Left renal cortex interstitium (tissue), 4 donors: ENCODE measurements around the gene USP15. TPM values are rescaled to one million over a fixed set of nuclear protein-coding genes. Genes with fewer than 3 reads are reported as not detected.
A peak's percentile ranks its signal among the peaks of the same experiment; 100 is the strongest.
"Not testable (repeated sequence)": the region's sequence is repeated elsewhere in the genome, so short reads cannot be mapped to it uniquely, and the experiment has no call there.

Experiments used
- DNase-seq, 4 donors: peaks; one replicate each; pipeline ENCODE4 v3.0.0-alpha.2; 2013; ENCODE audit warnings: low read depth in 4 of 4, low spot score in 2 of 4, missing footprints in 1 of 4
- polyA plus RNA-seq, 4 donors: library from polyadenylated mRNA; unstranded; fragments of 120-200 nt; gene quantifications; one replicate each; pipeline ENCODE4 v1.2.1, GENCODE V29; 2013; ENCODE audit not compliant: insufficient read length in 4 of 4

USP15 gene
- polyA plus RNA-seq, 4 donors: 42.2 to 54.9 (median 47.9) TPM

GRCh38 chr12:62435303-62436163 is 175.3 kb downstream of the USP15 start:
- peak in 3 of 4 donors; percentile 22 to 47 (median 37) for DNase-seq

DNA sequence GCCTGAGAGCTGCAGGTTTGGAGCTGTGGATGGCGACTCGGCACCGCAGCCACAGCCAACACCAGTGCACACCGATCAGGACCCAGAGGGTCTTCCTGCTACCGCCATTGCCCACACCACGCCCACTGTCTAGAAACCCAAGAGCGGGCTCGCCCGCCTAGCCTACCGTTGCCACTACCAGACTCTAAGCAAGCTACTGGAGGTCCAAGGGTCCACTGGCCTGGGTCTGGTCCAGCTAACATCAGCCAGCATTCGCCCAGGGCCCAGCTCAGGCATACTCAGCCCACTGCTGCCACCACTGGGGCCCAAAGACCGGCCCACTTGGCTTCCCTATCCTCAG is 175.9 kb downstream of the USP15 start:
- no peak for DNase-seq

GRCh38 chr12:62438098-62438692 is 178.0 kb downstream of the USP15 start:
- DNase-seq: peak in 1 of 4 donors; percentile 49

DNA sequence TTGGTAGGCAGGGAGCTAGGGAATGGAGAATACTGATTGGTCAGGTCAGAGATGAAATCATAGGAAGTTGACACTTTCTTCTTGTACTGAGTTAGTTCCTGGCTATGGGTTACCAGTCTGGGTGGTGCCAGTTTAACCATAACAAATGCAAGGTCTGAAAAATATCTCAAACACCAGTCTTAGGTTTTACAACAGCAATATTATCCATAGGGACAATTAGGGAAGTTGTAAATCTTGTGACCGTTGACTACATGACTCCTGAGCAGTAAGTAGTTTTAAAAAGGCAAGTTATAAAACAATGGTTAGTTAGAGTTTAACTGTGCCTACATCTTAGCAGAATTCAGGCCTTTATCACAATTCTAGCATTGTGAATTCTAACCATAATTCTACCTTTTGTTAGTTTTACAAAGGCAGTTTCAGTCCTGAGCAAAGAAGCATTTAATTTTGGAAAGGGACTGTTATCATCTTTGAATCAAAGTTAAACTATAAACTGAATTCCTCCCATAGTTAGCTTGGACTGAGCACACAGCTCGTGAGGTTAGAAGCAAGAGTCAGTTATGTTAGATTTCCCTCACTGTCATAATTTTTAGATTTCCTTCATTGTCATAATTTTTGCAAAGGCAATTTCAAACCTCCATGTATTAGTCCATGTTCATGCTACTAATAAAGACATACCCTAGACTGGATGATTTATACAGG is 186.7 kb downstream of the USP15 start:
- no peak for DNase-seq

DNA sequence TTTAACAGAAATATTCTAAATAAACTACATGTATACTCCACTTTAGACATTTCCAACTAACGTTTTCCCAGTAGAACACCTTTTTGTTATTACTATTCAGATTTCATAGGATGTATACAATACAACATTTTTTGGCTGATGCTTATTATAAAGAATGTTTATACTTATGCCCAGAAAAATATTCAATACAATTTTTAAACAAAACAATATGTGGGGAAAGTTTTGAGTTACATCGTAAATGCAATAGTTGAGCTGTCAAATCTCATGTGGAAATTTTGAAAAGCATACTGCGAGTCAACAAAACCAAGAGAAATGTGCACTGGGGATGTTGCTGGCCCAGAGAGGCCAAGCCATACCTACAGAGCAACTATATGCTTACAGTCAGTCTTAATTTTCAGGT is 188.2 kb downstream of the USP15 start:
- DNase-seq: no peak

DNA sequence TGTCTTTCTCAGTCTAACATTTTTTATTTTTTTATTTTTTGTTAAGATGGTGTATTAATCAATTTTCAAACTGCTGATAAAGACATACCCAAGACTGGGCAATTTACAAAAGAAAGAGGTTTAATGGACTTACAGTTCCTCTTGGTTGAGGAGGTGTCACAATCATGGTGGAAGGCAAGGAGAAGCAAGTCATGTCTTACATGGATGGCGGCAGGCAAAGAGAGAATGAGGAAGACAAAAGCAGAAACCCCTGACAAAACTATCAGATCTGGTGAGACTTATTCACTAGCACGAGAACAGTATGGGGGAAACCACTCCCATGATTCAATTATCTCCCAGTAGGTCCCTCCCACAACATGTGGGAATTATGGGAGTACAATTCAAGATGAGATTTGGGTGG is 195.2 kb downstream of the USP15 start:
- DNase-seq: not testable (repeated sequence)

GRCh38 chr12:62458626-62459025 is 198.4 kb downstream of the USP15 start:
- DNase-seq: no peak

GRCh38 chr12:62459976-62460375 is 199.8 kb downstream of the USP15 start:
- no peak for DNase-seq

- not testable (repeated sequence) for DNase-seq
These were observed 201.1 kb downstream of the USP15 start for GRCh38 chr12:62461171-62461837.

GRCh38 chr12:62463252-62463651 is 203.0 kb downstream of the USP15 start:
- DNase-seq: not testable (repeated sequence)

Other genes with a start within 250 kb of the USP15 start
- 10 to 100 TPM; 38.3 to 86.8 (median 56.2) TPM for gene MON2, start 206.4 kb downstream of the USP15 start, polyA plus RNA-seq